ENCODE data around the gene ETV6. TPM values are rescaled to one million over a fixed set of nuclear protein-coding genes. Genes with fewer than 3 reads are reported as not detected.

The ETV6 gene
- total RNA-seq, 4 donors from 2014 or later = 7.6 to 45.5 (median 8.2) TPM

GRCh38 chr12:11761869-11762567 is 112.5 kb downstream of the ETV6 start:
- no peaks in the 10 kb centered on the region for H3K36me3 ChIP-seq
- no peak overlapping the region for H3K4me3 ChIP-seq
- peaks cover 6 to 31% of the 10 kb centered on the region in 2 donors for H3K4me1 ChIP-seq
- intact Hi-C loops (cut with DNase I; ENCODE audit: low total_unique reads) = no loop called here
- TF ChIP-seq, protein P1, sequence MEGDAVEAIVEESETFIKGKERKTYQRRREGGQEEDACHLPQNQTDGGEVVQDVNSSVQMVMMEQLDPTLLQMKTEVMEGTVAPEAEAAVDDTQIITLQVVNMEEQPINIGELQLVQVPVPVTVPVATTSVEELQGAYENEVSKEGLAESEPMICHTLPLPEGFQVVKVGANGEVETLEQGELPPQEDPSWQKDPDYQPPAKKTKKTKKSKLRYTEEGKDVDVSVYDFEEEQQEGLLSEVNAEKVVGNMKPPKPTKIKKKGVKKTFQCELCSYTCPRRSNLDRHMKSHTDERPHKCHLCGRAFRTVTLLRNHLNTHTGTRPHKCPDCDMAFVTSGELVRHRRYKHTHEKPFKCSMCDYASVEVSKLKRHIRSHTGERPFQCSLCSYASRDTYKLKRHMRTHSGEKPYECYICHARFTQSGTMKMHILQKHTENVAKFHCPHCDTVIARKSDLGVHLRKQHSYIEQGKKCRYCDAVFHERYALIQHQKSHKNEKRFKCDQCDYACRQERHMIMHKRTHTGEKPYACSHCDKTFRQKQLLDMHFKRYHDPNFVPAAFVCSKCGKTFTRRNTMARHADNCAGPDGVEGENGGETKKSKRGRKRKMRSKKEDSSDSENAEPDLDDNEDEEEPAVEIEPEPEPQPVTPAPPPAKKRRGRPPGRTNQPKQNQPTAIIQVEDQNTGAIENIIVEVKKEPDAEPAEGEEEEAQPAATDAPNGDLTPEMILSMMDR (IDR thresholded peaks at IDR 0.05) = no peak
- TF ChIP-seq POLR2A (IDR thresholded peaks at IDR 0.05) = no peak
- no peak for DNase-seq
- no peaks in the 10 kb centered on the region for H3K27me3 ChIP-seq
- H3K27ac ChIP-seq = peak overlapping the region in 1 of 2 donors; percentile 88
- no peaks in the 10 kb centered on the region for H3K9me3 ChIP-seq

GRCh38 chr12:11762723-11763326 is 113.4 kb downstream of the ETV6 start:
- H3K36me3 ChIP-seq = no peaks in the 10 kb centered on the region
- TF ChIP-seq, protein P1 (IDR thresholded peaks at IDR 0.05) = no peak
- TF ChIP-seq POLR2A (IDR thresholded peaks at IDR 0.05) = no peak
- no peak for DNase-seq
- no peaks in the 10 kb centered on the region for H3K9me3 ChIP-seq
- H3K4me3 ChIP-seq = no peak overlapping the region
- no peaks in the 10 kb centered on the region for H3K27me3 ChIP-seq
- H3K4me1 ChIP-seq = peaks cover 6 to 26% of the 10 kb centered on the region in 2 donors
- intact Hi-C loops (cut with DNase I; ENCODE audit: low total_unique reads) = no loop called here
- H3K27ac ChIP-seq = peak overlapping the region in 1 of 2 donors; percentile 88

DNA sequence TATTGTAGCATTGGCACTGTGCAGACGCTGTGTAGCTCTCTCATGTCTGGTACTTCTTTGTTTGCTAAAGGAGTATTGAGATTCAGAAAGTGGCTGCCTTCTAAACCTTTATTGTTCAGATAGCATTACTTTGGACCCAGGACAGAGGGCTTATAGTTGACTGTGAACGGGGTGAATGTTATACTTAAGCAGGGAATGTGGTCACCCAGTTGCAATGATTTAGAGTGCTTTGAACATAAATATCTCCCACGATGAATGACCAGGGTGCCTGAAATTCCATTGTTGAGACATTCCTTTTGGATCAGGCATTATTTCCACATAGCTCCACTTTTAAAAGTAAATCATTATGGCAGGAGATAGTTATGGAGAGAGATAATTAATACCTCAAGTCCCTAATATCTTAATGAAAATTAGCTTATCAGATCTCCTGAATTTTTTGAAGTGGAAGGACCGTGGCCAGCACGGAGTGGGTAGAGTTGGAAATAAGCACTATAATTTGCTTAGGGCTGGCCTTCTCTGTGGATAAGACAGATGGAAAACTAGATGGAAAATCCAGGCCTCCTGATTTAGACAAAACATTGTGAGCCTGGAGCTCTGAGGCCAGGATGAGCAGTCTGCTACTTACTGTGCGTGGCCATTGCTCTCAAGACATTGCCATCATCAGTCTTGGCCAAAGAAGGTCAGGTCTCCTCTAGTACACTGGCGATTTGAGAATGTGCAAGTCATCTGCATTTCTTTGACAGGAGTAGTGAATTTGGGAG is 114.5 kb downstream of the ETV6 start:
- no peak for TF ChIP-seq POLR2A (IDR thresholded peaks at IDR 0.05)
- TF ChIP-seq, protein P1 (IDR thresholded peaks at IDR 0.05) = no peak
- intact Hi-C loops (cut with DNase I; ENCODE audit: low total_unique reads) = no loop called here
- no peaks in the 10 kb centered on the region for H3K27me3 ChIP-seq
- no peaks in the 10 kb centered on the region for H3K9me3 ChIP-seq
- peaks cover 6 to 18% of the 10 kb centered on the region in 2 donors for H3K4me1 ChIP-seq
- no peak overlapping the region for H3K4me3 ChIP-seq
- H3K36me3 ChIP-seq = no peaks in the 10 kb centered on the region
- DNase-seq = no peak
- H3K27ac ChIP-seq = peak overlapping the region; percentile 34 to 88

DNA sequence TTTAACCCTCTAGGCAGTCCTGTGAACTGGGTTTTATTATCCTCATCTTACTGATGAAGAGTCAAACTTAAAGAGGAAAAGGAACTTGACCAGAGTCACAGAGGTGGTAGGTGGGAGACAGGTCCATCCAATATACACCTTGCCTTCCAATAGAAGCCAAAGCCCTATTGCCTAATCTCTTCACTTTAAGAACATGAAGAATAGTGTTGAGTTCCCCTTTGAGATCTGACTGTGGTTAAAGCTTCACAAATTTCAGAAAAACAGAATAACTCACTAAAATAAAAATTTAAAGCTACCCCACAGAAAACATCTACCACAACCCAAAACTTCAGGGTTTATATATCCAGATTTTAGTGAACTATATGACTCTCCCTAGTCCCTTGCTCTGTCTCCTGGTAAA is 115.4 kb downstream of the ETV6 start:
- Histone ChIP-seq H3K9me3 (no peaks in the 10 kb centered on the region), H3K27ac (peak overlapping the region; percentile 83 to 88), H3K4me1 (peaks cover 6 to 18% of the 10 kb centered on the region in 2 donors), H3K4me3 (no peak overlapping the region), H3K27me3 (no peaks in the 10 kb centered on the region), H3K36me3 (no peaks in the 10 kb centered on the region)
- TF ChIP-seq POLR2A (IDR thresholded peaks at IDR 0.05) = no peak
- TF ChIP-seq, protein P1 (IDR thresholded peaks at IDR 0.05) = no peak
- intact Hi-C loops (cut with DNase I; ENCODE audit: low total_unique reads) = no loop called here
- DNase-seq = no peak

GRCh38 chr12:11765421-11765816 is 115.9 kb downstream of the ETV6 start:
- TF ChIP-seq POLR2A (IDR thresholded peaks at IDR 0.05) = no peak
- TF ChIP-seq, protein P1 (IDR thresholded peaks at IDR 0.05) = no peak
- no peaks in the 10 kb centered on the region for H3K27me3 ChIP-seq
- no peak overlapping the region for H3K4me3 ChIP-seq
- no peaks in the 10 kb centered on the region for H3K36me3 ChIP-seq
- peak overlapping the region; percentile 83 to 88 for H3K27ac ChIP-seq
- no peak for DNase-seq
- peaks cover 6 to 18% of the 10 kb centered on the region in 2 donors for H3K4me1 ChIP-seq
- no peaks in the 10 kb centered on the region for H3K9me3 ChIP-seq
- intact Hi-C loops (cut with DNase I; ENCODE audit: low total_unique reads) = no loop called here

All from uterus (tissue), 4 donors.